Right lobe of liver (tissue), 6 donors: ENCODE measurements around the gene MLXIPL. TPM values are rescaled to one million over a fixed set of nuclear protein-coding genes. Genes with fewer than 3 reads are reported as not detected.
"Not testable (repeated sequence)": the region's sequence is repeated elsewhere in the genome, so short reads cannot be mapped to it uniquely, and the experiment has no call there.

ENCODE experiments used
- ATAC-seq, 4 donors: fragments of 200-7000 bp; cut with Tn5 transposase; one replicate each; pipeline ENCODE4 v1.9.1; 2020; ENCODE audit warnings: mild to moderate bottlenecking in 4 of 4, moderate library complexity in 4 of 4
- DNase-seq, 3 donors: peaks; one replicate each; pipeline ENCODE4 v3.0.0-alpha.2; 2020
- H3K27ac ChIP-seq, 3 donors: fragments of 200-600 bp; one replicate each; pipeline ENCODE4 v1.8.0; 2022
- H3K27me3 ChIP-seq, 2 donors: fragments of 200-600 bp; one replicate each; pipeline ENCODE4 v1.8.0; 2022
- H3K36me3 ChIP-seq, 4 donors: fragments of 200-600 bp; sonication (generic) in 1 of 4; one replicate each; pipeline versions ENCODE4 v1.5.1 to v1.8.0; 2017 to 2022; ENCODE audit warnings: control low read depth in 1 of 4
- H3K4me1 ChIP-seq, 4 donors: fragments of 200-600 bp; sonication (generic) in 1 of 4; one replicate each; pipeline versions ENCODE4 v1.5.1 to v1.8.0; 2017 to 2022; ENCODE audit warnings: control low read depth in 1 of 4
- H3K4me3 ChIP-seq, 3 donors: fragments of 200-600 bp; one replicate each; pipeline ENCODE4 v1.8.0; 2022
- H3K9me3 ChIP-seq, 4 donors: fragments of 200-600 bp; sonication (generic) in 1 of 4; one replicate each; pipeline versions ENCODE4 v1.5.1 to v1.8.0; 2017 to 2022; ENCODE audit warnings: control low read depth in 1 of 4
- POLR2A ChIP-seq: fragments of 450-650 bp; IDR thresholded peaks from one replicate; pipeline ENCODE4 v1.6.1; 2017; ENCODE audit warnings: antibody characterized with exemption, mild to moderate bottlenecking
- WGBS: methylation state at CpG from one replicate; pipeline ENCODE4 v1.1.6; 2018; ENCODE audit warnings: low coverage, low lambda C conversion rate; ENCODE audit not compliant: insufficient coverage; ENCODE audit errors: missing lambda C conversion rate; 5-methylcytosine and 5-hydroxymethylcytosine counted together
- intact Hi-C, 2 donors: fragments of 100-400 bp; cut with DNase I; formaldehyde crosslinking; loops; one replicate each; pipeline versions ENCODE4 v1.11.2 to v1.14.1; 2022
- total RNA-seq, 6 experiments: library from RNA; depleted of rRNA in 2 of 6; stranded (reverse); fragments of >200 nt in 2 of 6; fragmentation: NEBNext Ultra II Directional in 3 of 6; extraction: Animal tissue kit (Norgen Biotek cat#: 25700) in 3 of 6; gene quantifications; one replicate each; pipeline versions ENCODE4 v1.1.0 to v1.2.4, GENCODE V29; 2016 to 2023
- TF ChIP-seq, protein P1 (sequence below), 4 donors: fragments of 200-600 bp in 3 of 4; fragments of 450-650 bp in 1 of 4; IDR thresholded peaks; one replicate each; pipeline versions ENCODE4 v1.5.1 to v1.8.0; 2016 to 2022; ENCODE audit warnings: antibody characterized with exemption in 4 of 4, mild to moderate bottlenecking in 2 of 4
- donor health status: DM: no; HTN: yes; CAD: no.
- donor health status: DM: no; HTN: no; CAD: no.
- donor health status: DM: no; HTN: no; CAD: no.
- donor health status: DM: no; HTN: yes; CAD: no.
- donor health status: DM: no; HTN: yes; CAD: no.

The MLXIPL gene
- total RNA-seq, 6 experiments from 2014 or later = 53.5 to 552 (median 225) TPM

DNA sequence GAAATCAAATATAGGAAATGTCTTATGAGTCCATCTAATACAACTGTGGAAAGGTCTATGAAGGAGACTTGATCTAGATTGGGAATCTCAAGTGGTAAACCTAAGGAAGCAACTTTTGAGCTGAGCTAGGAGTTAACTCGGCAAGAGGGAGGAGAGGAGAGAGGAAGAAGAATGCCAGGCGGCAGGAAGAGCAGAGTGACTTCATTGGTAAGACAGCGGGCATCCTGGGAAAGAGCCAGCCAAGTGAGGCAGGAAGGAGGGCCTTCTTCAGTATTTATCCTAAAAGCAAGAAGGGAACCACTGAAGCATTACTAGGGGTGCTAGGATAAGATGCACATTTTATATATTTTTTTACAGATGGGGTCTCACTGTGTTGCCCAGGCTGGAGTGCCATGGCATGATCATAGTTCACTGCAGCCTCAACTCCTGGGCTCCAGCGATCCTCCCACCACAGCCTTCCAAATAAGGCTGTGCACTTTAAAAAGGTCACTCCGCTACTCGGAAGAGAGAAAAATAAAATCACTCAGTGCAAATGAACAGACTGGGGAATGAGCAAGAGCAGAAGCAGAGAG, 68.8 kb downstream of the MLXIPL start:
- no peak overlapping the region for H3K27ac ChIP-seq
- intact Hi-C loops = loop anchor here (5.0 kb wide), 1 partner anchor 33 kb away; the partner anchor contains the start of gene BAZ1B (in 2 of the 2)

DNA sequence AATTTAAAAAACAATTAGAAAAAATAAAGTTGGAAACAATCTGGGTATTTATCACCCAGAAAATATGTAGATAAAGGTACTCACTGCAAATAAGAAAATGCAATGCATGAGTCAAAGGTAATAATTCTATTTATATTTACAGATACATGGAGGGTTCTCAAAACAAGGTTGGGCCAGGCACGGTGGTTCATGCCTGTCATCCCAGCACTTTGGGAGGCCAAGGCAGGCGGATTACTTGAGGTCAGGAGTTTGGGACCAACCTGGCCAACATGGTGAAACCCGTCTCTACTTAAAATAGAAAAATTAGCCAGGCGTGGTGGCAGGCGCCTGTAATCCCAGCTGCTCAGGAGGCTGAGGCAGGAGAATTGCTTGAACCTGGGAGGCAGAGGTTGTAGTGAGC, 74.2 kb downstream of the MLXIPL start:
- 82% methylated on average over 4 of the region's 5 CpGs for WGBS
- H3K9me3 ChIP-seq, H3K4me3 ChIP-seq, H3K27ac ChIP-seq, intact Hi-C loops, H3K4me1 ChIP-seq, DNase-seq, ATAC-seq, H3K27me3 ChIP-seq: not testable (repeated sequence)
- peaks cover 0 to 42% (median 24%) of the 10 kb centered on the region in 4 donors for H3K36me3 ChIP-seq

More for the DNA sequence above, 68.8 kb downstream of the MLXIPL start:
- WGBS = 65% methylated on average over 6 of the region's 6 CpGs
- no peaks in the 10 kb centered on the region for H3K27me3 ChIP-seq
- no peak overlapping the region for H3K4me3 ChIP-seq
- peaks cover 0 to 40% (median 12%) of the 10 kb centered on the region in 4 donors for H3K36me3 ChIP-seq
- H3K4me1 ChIP-seq = peaks cover 0 to 16% (median 8%) of the 10 kb centered on the region in 4 donors
- DNase-seq (no peak), ATAC-seq (no peak)
- H3K9me3 ChIP-seq = no peaks in the 10 kb centered on the region
- no peak for TF ChIP-seq POLR2A
- TF ChIP-seq, protein P1, sequence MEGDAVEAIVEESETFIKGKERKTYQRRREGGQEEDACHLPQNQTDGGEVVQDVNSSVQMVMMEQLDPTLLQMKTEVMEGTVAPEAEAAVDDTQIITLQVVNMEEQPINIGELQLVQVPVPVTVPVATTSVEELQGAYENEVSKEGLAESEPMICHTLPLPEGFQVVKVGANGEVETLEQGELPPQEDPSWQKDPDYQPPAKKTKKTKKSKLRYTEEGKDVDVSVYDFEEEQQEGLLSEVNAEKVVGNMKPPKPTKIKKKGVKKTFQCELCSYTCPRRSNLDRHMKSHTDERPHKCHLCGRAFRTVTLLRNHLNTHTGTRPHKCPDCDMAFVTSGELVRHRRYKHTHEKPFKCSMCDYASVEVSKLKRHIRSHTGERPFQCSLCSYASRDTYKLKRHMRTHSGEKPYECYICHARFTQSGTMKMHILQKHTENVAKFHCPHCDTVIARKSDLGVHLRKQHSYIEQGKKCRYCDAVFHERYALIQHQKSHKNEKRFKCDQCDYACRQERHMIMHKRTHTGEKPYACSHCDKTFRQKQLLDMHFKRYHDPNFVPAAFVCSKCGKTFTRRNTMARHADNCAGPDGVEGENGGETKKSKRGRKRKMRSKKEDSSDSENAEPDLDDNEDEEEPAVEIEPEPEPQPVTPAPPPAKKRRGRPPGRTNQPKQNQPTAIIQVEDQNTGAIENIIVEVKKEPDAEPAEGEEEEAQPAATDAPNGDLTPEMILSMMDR (IDR thresholded peaks at IDR 0.05) = no peak

- Histone ChIP-seq H3K27ac (no peak overlapping the region), H3K36me3 (peaks cover 0 to 40% (median 22%) of the 10 kb centered on the region in 4 donors), H3K4me1 (no peaks in the 10 kb centered on the region), H3K4me3 (no peak overlapping the region), H3K27me3 (no peaks in the 10 kb centered on the region), H3K9me3 (no peaks in the 10 kb centered on the region)
- WGBS = 83% methylated on average over 4 of the region's 4 CpGs
- intact Hi-C loops = no loop called here
- ATAC-seq (no peak), DNase-seq (no peak)
- TF ChIP-seq, protein P1 (IDR thresholded peaks at IDR 0.05) = no peak
- no peak for TF ChIP-seq POLR2A
Observed at GRCh38 chr7:73549176-73549575, 75.1 kb downstream of the MLXIPL start.

DNA sequence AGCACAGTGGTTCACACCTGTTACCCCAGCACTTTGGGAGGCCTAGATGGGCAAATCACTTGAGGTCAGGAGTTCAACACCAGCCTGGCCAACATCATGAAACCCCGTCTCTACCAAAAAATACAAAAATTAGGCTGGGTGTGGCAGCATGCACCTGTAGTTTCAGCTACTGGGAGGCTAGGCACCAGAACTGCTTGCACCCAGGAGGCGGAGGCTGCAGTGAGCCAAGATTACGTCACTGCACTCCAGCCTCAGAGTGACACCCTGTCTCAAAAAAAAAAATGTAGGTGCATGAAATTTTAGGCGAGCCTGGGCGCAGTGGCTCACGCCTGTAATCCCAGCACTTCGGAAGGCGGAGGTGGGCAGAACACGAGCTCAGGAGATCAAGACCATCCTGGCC, 76.5 kb downstream of the MLXIPL start:
- WGBS = 89% methylated on average over 8 of the region's 9 CpGs
- no peak overlapping the region for H3K4me3 ChIP-seq
- H3K36me3 ChIP-seq = peaks cover 0 to 48% (median 22%) of the 10 kb centered on the region in 4 donors
- intact Hi-C loops = no loop called here
- no peaks in the 10 kb centered on the region for H3K4me1 ChIP-seq
- ATAC-seq (no peak), DNase-seq (no peak)
- TF ChIP-seq, protein P1 (IDR thresholded peaks at IDR 0.05) = no peak
- no peak for TF ChIP-seq POLR2A
- no peak overlapping the region for H3K27ac ChIP-seq
- H3K9me3 ChIP-seq = no peaks in the 10 kb centered on the region
- no peaks in the 10 kb centered on the region for H3K27me3 ChIP-seq

- intact Hi-C loops = no loop called here
- H3K36me3 ChIP-seq = peaks cover 0 to 45% (median 21%) of the 10 kb centered on the region in 4 donors
- DNase-seq = no peak
- no peak overlapping the region for H3K4me3 ChIP-seq
- H3K4me1 ChIP-seq = no peaks in the 10 kb centered on the region
- no peaks in the 10 kb centered on the region for H3K27me3 ChIP-seq
- 82% methylated on average over 1 of the region's 2 CpGs for WGBS
- H3K27ac ChIP-seq = no peak overlapping the region
- no peaks in the 10 kb centered on the region for H3K9me3 ChIP-seq
- ATAC-seq = no peak
- TF ChIP-seq, protein P1 (IDR thresholded peaks at IDR 0.05) = no peak
- no peak for TF ChIP-seq POLR2A
Observed at GRCh38 chr7:73544678-73545077, 79.6 kb downstream of the MLXIPL start.

Other genes starting within 250 kb of the MLXIPL start
- under 1 TPM in 2 of 6 experiments, not detected in 4; 0.09 to 0.27 TPM for gene FZD9, start 190.7 kb downstream of the MLXIPL start, total RNA-seq
- gene BAZ1B, start 102.2 kb downstream of the MLXIPL start, total RNA-seq = 10 to 100 TPM; 19.3 to 26.2 (median 25.0) TPM
- 10 to 100 TPM; 19.3 to 45.6 (median 21.3) TPM for gene BCL7B, start 66.8 kb downstream of the MLXIPL start, total RNA-seq
- 10 to 100 TPM; 12.3 to 31.1 (median 16.6) TPM for gene TBL2, start 45.9 kb downstream of the MLXIPL start, total RNA-seq
- gene VPS37D, start 43.3 kb upstream of the MLXIPL start, total RNA-seq = 1 to 10 TPM; 1.2 to 3.0 (median 2.2) TPM
- 1 to 10 TPM; 5.4 to 8.8 (median 7.0) TPM for gene DNAJC30, start 58.9 kb upstream of the MLXIPL start, total RNA-seq
- gene BUD23, start 59.1 kb upstream of the MLXIPL start, total RNA-seq = 10 to 100 TPM; 24.1 to 35.0 (median 29.2) TPM
- 1 to 10 TPM; 1.4 to 2.8 (median 1.9) TPM for gene STX1A, start 95.1 kb upstream of the MLXIPL start, total RNA-seq
- 1 to 10 TPM; 5.6 to 8.4 (median 7.0) TPM for gene ABHD11, start 114.3 kb upstream of the MLXIPL start, total RNA-seq
- gene CLDN3, start 145.7 kb upstream of the MLXIPL start, total RNA-seq = 10 to 100 TPM; 16.1 to 37.3 (median 19.9) TPM
- 1 to 10 TPM in 5 of 6 experiments, under 1 TPM in 1; 0.56 to 3.9 (median 1.3) TPM for gene CLDN4, start 206.5 kb upstream of the MLXIPL start, total RNA-seq
- 1 to 10 TPM in 3 of 6 experiments, under 1 TPM in 3; 0.49 to 1.4 (median 1.0) TPM for gene METTL27, start 218.0 kb upstream of the MLXIPL start, total RNA-seq
- not detected for gene TMEM270, start 236.6 kb upstream of the MLXIPL start, total RNA-seq